ENCODE results near the gene PCTP. TPM values are rescaled to one million over a fixed set of nuclear protein-coding genes. Genes with fewer than 3 reads are reported as not detected.

Gene PCTP
- total RNA-seq, 4 donors from 2014 or later = 11.2 to 17.4 (median 11.8) TPM

- TF ChIP-seq EP300 (IDR thresholded peaks at IDR 0.05) (no peak), CTCF (IDR thresholded peaks at IDR 0.05) (no peak), POLR2AphosphoS5 (IDR thresholded peaks at IDR 0.05) (no peak), POLR2A (IDR thresholded peaks at IDR 0.05; ENCODE audit: low read depth) (no peak)
- 94% methylated on average over 1 of the region's 1 CpG for WGBS
- Histone ChIP-seq H3K36me3 (no peaks in the 10 kb centered on the region), H3K27me3 (no peaks in the 10 kb centered on the region), H3K27ac (replicated peaks in 1 of 4) (no peak overlapping the region), H3K9me3 (no peaks in the 10 kb centered on the region), H3K4me1 (no peaks in the 10 kb centered on the region), H3K4me3 (no peak overlapping the region)
- intact Hi-C loops (cut with DNase I) = no loop called here
- no peak for DNase-seq (ENCODE audit: extremely low spot score)
Observed at GRCh38 chr17:55745258-55745657, 5.6 kb upstream of the PCTP start.

DNA sequence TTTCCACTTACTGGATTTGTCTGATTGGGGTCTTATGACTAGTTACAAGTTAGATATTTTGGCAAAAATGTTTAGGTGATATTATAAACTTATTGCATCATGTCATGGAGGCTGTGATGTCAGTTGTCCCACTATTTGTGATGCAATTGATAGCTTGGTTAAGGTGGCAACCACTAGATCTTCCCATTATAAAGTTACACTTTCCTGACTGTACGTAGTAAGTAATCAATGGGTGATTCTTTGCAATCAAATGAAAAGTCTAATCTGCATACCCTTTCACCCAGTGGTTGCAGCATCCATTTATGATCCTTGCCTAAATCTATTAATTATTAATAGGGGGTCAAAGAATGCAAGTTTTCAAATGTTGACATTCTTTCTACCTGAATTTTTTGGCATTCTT lies 4.4 kb upstream of the PCTP start:
- 100% methylated on average over 1 of the region's 1 CpG for WGBS
- TF ChIP-seq POLR2AphosphoS5 (IDR thresholded peaks at IDR 0.05) (no peak), POLR2A (IDR thresholded peaks at IDR 0.05; ENCODE audit: low read depth) (no peak), CTCF (IDR thresholded peaks at IDR 0.05) (no peak)
- Histone ChIP-seq H3K4me1 (peaks cover under 1 to 10% (median 3%) of the 10 kb centered on the region in 4 donors), H3K27ac (replicated peaks in 1 of 4) (no peak overlapping the region), H3K4me3 (no peak overlapping the region), H3K9me3 (no peaks in the 10 kb centered on the region), H3K36me3 (no peaks in the 10 kb centered on the region), H3K27me3 (no peaks in the 10 kb centered on the region)
- no peak for DNase-seq (ENCODE audit: extremely low spot score)
- intact Hi-C loops (cut with DNase I) = no loop called here

- 63% methylated on average over 3 of the region's 3 CpGs for WGBS
Observed at GRCh38 chr17:55747209-55747608, 3.6 kb upstream of the PCTP start.

GRCh38 chr17:55748841-55749240 lies 2.0 kb upstream of the PCTP start:
- WGBS = 92% methylated on average over 1 of the region's 1 CpG
- no peak overlapping the region for H3K4me3 ChIP-seq
- no peaks in the 10 kb centered on the region for H3K9me3 ChIP-seq
- H3K36me3 ChIP-seq = peaks cover 0 to 5% (median 0%) of the 10 kb centered on the region in 4 donors
- peaks cover 13 to 33% (median 22%) of the 10 kb centered on the region in 4 donors for H3K4me1 ChIP-seq
- no peak for DNase-seq (ENCODE audit: extremely low spot score)
- TF ChIP-seq POLR2AphosphoS5 (IDR thresholded peaks at IDR 0.05) = no peak
- TF ChIP-seq CTCF (IDR thresholded peaks at IDR 0.05) = no peak
- no peak for TF ChIP-seq EP300 (IDR thresholded peaks at IDR 0.05)
- TF ChIP-seq POLR2A (IDR thresholded peaks at IDR 0.05; ENCODE audit: low read depth) = no peak
- H3K27me3 ChIP-seq = no peaks in the 10 kb centered on the region
- no peak overlapping the region for H3K27ac ChIP-seq (replicated peaks in 1 of 4)
- intact Hi-C loops (cut with DNase I) = no loop called here

More at GRCh38 chr17:55747209-55747608, 3.6 kb upstream of the PCTP start:
- TF ChIP-seq EP300 (IDR thresholded peaks at IDR 0.05) = no peak
- TF ChIP-seq POLR2AphosphoS5 (IDR thresholded peaks at IDR 0.05) = no peak
- no peak for TF ChIP-seq CTCF (IDR thresholded peaks at IDR 0.05)
- TF ChIP-seq POLR2A (IDR thresholded peaks at IDR 0.05; ENCODE audit: low read depth) = no peak
- H3K4me1 ChIP-seq = peaks cover 6 to 17% (median 10%) of the 10 kb centered on the region in 4 donors
- H3K36me3 ChIP-seq = no peaks in the 10 kb centered on the region
- no peak overlapping the region for H3K4me3 ChIP-seq
- H3K27ac ChIP-seq (replicated peaks in 1 of 4) = no peak overlapping the region
- no peaks in the 10 kb centered on the region for H3K27me3 ChIP-seq
- intact Hi-C loops (cut with DNase I) = no loop called here
- no peak for DNase-seq (ENCODE audit: extremely low spot score)
- no peaks in the 10 kb centered on the region for H3K9me3 ChIP-seq

DNA sequence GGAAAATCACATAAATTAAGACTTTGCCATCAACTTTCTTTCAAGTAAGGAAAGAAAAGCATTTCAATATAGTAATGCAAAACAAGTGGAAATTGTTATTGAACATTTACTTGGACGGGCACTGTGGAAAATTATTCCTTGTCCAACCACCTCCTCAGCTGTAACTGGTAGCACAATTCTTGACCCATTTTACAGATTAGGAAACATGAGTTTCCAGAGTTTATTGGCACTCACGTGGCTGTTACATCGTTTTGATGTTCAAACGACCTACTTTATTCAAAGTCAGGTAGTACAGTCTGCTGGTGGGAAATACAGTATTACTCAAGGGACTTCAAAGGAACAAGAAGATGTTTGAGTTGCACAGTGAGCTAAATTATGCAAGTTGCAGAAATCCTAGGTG lies 866 bp upstream of the PCTP start:
- 80% methylated on average over 4 of the region's 4 CpGs for WGBS
- Histone ChIP-seq H3K27ac (replicated peaks in 1 of 4) (peak overlapping the region in 2 of 4 donors; percentile 87 to 89), H3K4me3 (no peak overlapping the region), H3K27me3 (no peaks in the 10 kb centered on the region), H3K36me3 (peaks cover 0 to 14% (median 7%) of the 10 kb centered on the region in 4 donors), H3K4me1 (peaks cover 13 to 38% (median 22%) of the 10 kb centered on the region in 4 donors), H3K9me3 (no peaks in the 10 kb centered on the region)
- DNase-seq (ENCODE audit: extremely low spot score) = no peak
- intact Hi-C loops (cut with DNase I) = loop anchor here (5.0 kb wide), 1 partner anchor 33 kb away; no protein-coding TSS in a partner anchor
- TF ChIP-seq CTCF (IDR thresholded peaks at IDR 0.05) (no peak), POLR2A (IDR thresholded peaks at IDR 0.05; ENCODE audit: low read depth) (no peak)
